Measurements from ENCODE around the gene SPPL3.

DNA sequence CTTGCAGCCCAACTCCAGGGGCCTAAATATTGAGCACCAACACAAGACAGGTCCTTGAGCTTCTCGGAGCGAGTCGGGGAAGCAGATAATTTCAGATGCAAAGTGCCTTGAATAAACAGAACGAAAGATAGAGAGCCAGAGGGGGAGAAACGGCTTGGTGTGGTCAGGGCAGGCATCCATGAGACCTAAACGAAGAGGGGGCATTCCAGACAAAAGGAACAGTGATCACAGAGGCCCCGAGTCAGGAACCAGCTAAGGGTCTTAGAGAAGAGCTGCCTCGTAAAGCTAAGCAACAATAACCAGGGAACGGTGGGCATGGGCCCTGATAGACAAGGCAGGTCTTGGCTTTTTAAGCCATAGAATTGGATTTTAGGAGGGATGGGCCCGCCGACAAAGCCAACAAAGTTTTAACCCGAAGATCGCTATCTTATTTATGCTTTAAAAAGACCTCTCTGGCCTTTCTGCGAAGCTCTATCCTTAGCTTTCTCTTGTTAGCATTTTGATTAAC is 179.0 kb downstream of the SPPL3 start:
- TF ChIP-seq SIN3A (IDR thresholded peaks at IDR 0.05; ENCODE audit: borderline replicate concordance, insufficient read depth, low read length) = no peak
- TF ChIP-seq POLR2AphosphoS5 (IDR thresholded peaks at IDR 0.05; ENCODE audit: low read depth, low read length) = no peak
- TF ChIP-seq TAF1 (IDR thresholded peaks at IDR 0.05; ENCODE audit: borderline replicate concordance, insufficient read depth, low read length) = no peak
- TF ChIP-seq REST (IDR thresholded peaks at IDR 0.05; ENCODE audit: insufficient read depth in 1 of 2, low read depth in 2 of 2, low read length in 2 of 2) = no peak

Measured in PFSK-1 (cell line).